ENCODE measurements around the gene LPA.

Gene LPA

GRCh38 chr6:160509610-160510009, 154.5 kb downstream of the LPA start:
- H3K9me3 ChIP-seq, result no peaks in the 10 kb centered on the region
- intact Hi-C loops (cut with DNase I; ENCODE audit: low total_unique reads), result no loop called here
- H3K36me3 ChIP-seq, result no peaks in the 10 kb centered on the region
- DNase-seq, result no peak
- no peak overlapping the region for H3K4me3 ChIP-seq
- TF ChIP-seq CTCF (IDR thresholded peaks at IDR 0.05), result no peak
- no peaks in the 10 kb centered on the region for H3K4me1 ChIP-seq
- H3K27me3 ChIP-seq, result no peaks in the 10 kb centered on the region
- H3K27ac ChIP-seq, result no peak overlapping the region

GRCh38 chr6:160508599-160508998, 155.5 kb downstream of the LPA start:
- TF ChIP-seq CTCF (IDR thresholded peaks at IDR 0.05), result no peak
- no peaks in the 10 kb centered on the region for H3K27me3 ChIP-seq
- H3K36me3 ChIP-seq, result no peaks in the 10 kb centered on the region
- H3K9me3 ChIP-seq, result peaks cover 0 to 4% (median 3%) of the 10 kb centered on the region in 3 donors
- DNase-seq, result no peak
- H3K4me1 ChIP-seq, result no peaks in the 10 kb centered on the region
- H3K4me3 ChIP-seq, result no peak overlapping the region
- intact Hi-C loops (cut with DNase I; ENCODE audit: low total_unique reads), result no loop called here
- no peak overlapping the region for H3K27ac ChIP-seq

GRCh38 chr6:160507420-160507819, 156.7 kb downstream of the LPA start:
- Histone ChIP-seq H3K27me3 (no peaks in the 10 kb centered on the region), H3K4me1 (no peaks in the 10 kb centered on the region), H3K9me3 (peaks cover 0 to 7% (median 3%) of the 10 kb centered on the region in 3 donors), H3K4me3 (no peak overlapping the region), H3K27ac (no peak overlapping the region), H3K36me3 (no peaks in the 10 kb centered on the region)
- no peak for TF ChIP-seq CTCF (IDR thresholded peaks at IDR 0.05)
- intact Hi-C loops (cut with DNase I; ENCODE audit: low total_unique reads), result no loop called here
- DNase-seq, result no peak

- Histone ChIP-seq H3K4me3 (no peak overlapping the region), H3K4me1 (no peaks in the 10 kb centered on the region), H3K9me3 (peaks cover 0 to 7% (median 3%) of the 10 kb centered on the region in 3 donors), H3K36me3 (no peaks in the 10 kb centered on the region), H3K27me3 (no peaks in the 10 kb centered on the region), H3K27ac (no peak overlapping the region)
- no peak for DNase-seq
- TF ChIP-seq CTCF (IDR thresholded peaks at IDR 0.05), result no peak
- intact Hi-C loops (cut with DNase I; ENCODE audit: low total_unique reads), result no loop called here
Measured at GRCh38 chr6:160505970-160506369, 158.1 kb downstream of the LPA start.

- no peaks in the 10 kb centered on the region for H3K27me3 ChIP-seq
- no peak for TF ChIP-seq CTCF (IDR thresholded peaks at IDR 0.05)
- peaks cover 0 to 7% (median 3%) of the 10 kb centered on the region in 3 donors for H3K9me3 ChIP-seq
- H3K27ac ChIP-seq, result no peak overlapping the region
- H3K4me3 ChIP-seq, result no peak overlapping the region
- no peak for DNase-seq
- no peaks in the 10 kb centered on the region for H3K4me1 ChIP-seq
- intact Hi-C loops (cut with DNase I; ENCODE audit: low total_unique reads), result no loop called here
- H3K36me3 ChIP-seq, result peaks cover 0 to 5% (median 0%) of the 10 kb centered on the region in 3 donors
Measured at GRCh38 chr6:160500639-160501038, 163.4 kb downstream of the LPA start.

- H3K27me3 ChIP-seq, result no peaks in the 10 kb centered on the region
- no peak for DNase-seq
- H3K36me3 ChIP-seq, result no peaks in the 10 kb centered on the region
- H3K9me3 ChIP-seq, result no peaks in the 10 kb centered on the region
- no peak overlapping the region for H3K27ac ChIP-seq
- H3K4me1 ChIP-seq, result no peaks in the 10 kb centered on the region
- intact Hi-C loops (cut with DNase I; ENCODE audit: low total_unique reads), result no loop called here
- TF ChIP-seq CTCF (IDR thresholded peaks at IDR 0.05), result no peak
- no peak overlapping the region for H3K4me3 ChIP-seq
Measured at GRCh38 chr6:160494576-160494975, 169.5 kb downstream of the LPA start.

Data from tibial artery (tissue), 4 donors.